Kidney (tissue), 14 donors: ENCODE results near the gene KLHL40. TPM values are rescaled to one million over a fixed set of nuclear protein-coding genes. Genes with fewer than 3 reads are reported as not detected.

Experiments
- DNase-seq, 5 donors: peaks; one replicate each; pipeline ENCODE4 v3.0.0-alpha.2; 2013 to 2020
- FAIRE-seq: peaks from 2 replicates; lab custom pipeline; 2012; peaks lifted over from hg19 to GRCh38; lab: Jason Lieb, UNC
- H3K27ac ChIP-seq, 2 donors: one replicate each; pipeline ENCODE4 v1.7.0; 2013; ENCODE audit warnings: low read depth in 2 of 2, low read length in 2 of 2, inconsistent platforms in 1 of 2
- H3K27me3 ChIP-seq: one replicate; pipeline ENCODE4 v1.7.1; 2013; ENCODE audit warnings: low read length, inconsistent platforms; ENCODE audit not compliant: control insufficient read depth, insufficient read depth
- H3K36me3 ChIP-seq, 3 donors: one replicate each; pipeline versions ENCODE4 v1.7.0 to v1.7.1; 2013; ENCODE audit warnings: low read length in 3 of 3, control low read depth in 1 of 3, inconsistent platforms in 1 of 3; ENCODE audit not compliant: insufficient read depth in 3 of 3, control insufficient read depth in 2 of 3
- H3K4me1 ChIP-seq, 3 donors: one replicate each; pipeline versions ENCODE4 v1.7.0 to v1.7.1; 2013; ENCODE audit warnings: low read length in 3 of 3, inconsistent platforms in 1 of 3, low read depth in 1 of 3; ENCODE audit not compliant: control insufficient read depth in 2 of 3, insufficient read depth in 2 of 3
- H3K4me3 ChIP-seq, 3 donors: one replicate each; pipeline versions ENCODE4 v1.7.0 to v1.8.1; 2013; ENCODE audit warnings: low read length in 3 of 3, control low read depth in 1 of 3, inconsistent platforms in 1 of 3
- H3K9ac ChIP-seq, 3 donors: one replicate each; pipeline versions ENCODE4 v1.7.0 to v1.7.1; 2013; ENCODE audit warnings: low read length in 3 of 3, control low read depth in 1 of 3, inconsistent platforms in 1 of 3
- H3K9me3 ChIP-seq, 3 donors: one replicate each; pipeline versions ENCODE4 v1.7.0 to v1.7.1; 2013; ENCODE audit warnings: low read length in 3 of 3, control low read depth in 1 of 3, inconsistent platforms in 1 of 3; ENCODE audit not compliant: control insufficient read depth in 2 of 3, insufficient read depth in 1 of 3
- CTCF ChIP-seq: IDR thresholded peaks from 3 replicates; pipeline ENCODE4 v1.5.1; 2012; ENCODE audit warnings: mild to moderate bottlenecking, moderate library complexity, borderline replicate concordance; ENCODE audit not compliant: insufficient read depth; ENCODE audit errors: extremely low read depth
- intact Hi-C: fragments of 100-400 bp; cut with DNase I; formaldehyde crosslinking; loops from one replicate; pipeline ENCODE4 v1.11.1; 2022
- polyA plus RNA-seq: library from polyadenylated mRNA; stranded (reverse); fragments of 350-450 nt; fragmentation: Illumina TruSeq; extraction: RNeasy Lipid Tissue Mini Kit (QIAGEN cat#74804); gene quantifications from one replicate; pipeline ENCODE4 v1.2.3, GENCODE V29; 2014; ENCODE audit warnings: low read depth, low replicate concordance; ENCODE audit not compliant: insufficient read depth
- total RNA-seq: library from RNA; stranded (reverse); fragmentation: NEBNext Ultra II Directional; extraction: Animal tissue kit (Norgen Biotek cat#: 25700); gene quantifications from one replicate; pipeline ENCODE4 v1.2.1, GENCODE V29; 2021
- donor health status: control.
- donor health status: control.
- donor health status: control.
- donor health status: control.
- donor health status: control.
- donor health status: DM: yes; HTN: yes; CAD: no.
- donor health status: Normal renal cell carcinoma (clear cell type).

The KLHL40 gene
- total and polyA plus RNA-seq, 2 donors from 2014 or later = not detected

DNA sequence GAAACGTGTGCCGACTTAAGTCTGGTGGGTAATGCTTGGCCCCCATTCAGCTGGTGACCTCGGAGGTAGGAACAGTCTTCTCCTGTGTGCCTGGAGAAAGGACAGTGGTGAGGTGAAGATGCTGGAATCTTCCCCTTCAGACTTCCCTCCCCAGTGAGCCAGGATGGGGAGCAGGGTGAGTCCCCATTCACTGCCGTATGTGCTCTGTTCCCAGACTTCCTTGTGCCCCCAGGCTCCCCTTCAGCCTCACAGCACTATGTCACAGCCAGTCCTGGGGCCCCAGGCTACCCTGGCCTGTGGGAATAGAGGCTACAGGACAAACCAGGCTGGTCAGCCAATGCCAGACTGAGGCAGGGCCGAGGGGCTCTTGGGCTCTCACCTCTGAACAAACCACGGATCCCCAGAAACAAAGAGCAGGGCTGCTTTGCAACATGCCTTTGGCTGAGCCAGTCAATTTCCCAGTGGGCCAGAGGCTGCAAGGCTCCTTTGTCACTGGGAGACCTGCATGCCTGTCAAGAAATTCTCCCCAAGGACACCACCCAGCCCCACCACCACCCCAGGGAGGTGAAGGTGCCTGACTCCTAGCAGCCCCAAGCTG is 49.0 kb downstream of the KLHL40 start:
- Histone ChIP-seq H3K9ac (no peak overlapping the region), H3K4me1 (no peaks in the 10 kb centered on the region), H3K27me3 (no peaks in the 10 kb centered on the region), H3K36me3 (no peaks in the 10 kb centered on the region), H3K27ac (no peak overlapping the region), H3K4me3 (no peak overlapping the region), H3K9me3 (no peaks in the 10 kb centered on the region)
- TF ChIP-seq CTCF = no peak
- DNase-seq = no peak
- no peak for FAIRE-seq
- intact Hi-C loops = no loop called here

DNA sequence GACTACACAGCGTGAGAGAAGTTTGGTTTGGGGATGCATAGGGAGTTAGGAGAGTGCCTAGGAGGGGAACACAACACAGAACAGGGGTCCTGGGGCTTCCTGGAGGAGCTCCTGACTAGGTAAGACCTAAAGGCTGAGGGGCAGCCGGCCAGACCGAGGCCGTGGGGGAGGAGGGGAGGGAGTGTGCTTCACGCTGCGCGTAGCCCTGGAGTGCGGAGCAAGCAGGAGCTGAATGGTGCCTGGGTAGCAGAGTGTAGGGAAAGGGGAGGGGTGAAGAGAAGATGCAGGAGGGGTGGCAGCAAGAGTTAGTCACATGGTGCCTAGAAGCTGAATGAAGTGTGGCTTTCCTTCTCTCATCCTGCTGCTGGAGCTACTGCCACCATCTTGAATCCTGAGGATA is 49.7 kb downstream of the KLHL40 start:
- Histone ChIP-seq H3K27ac (no peak overlapping the region), H3K36me3 (no peaks in the 10 kb centered on the region), H3K4me3 (no peak overlapping the region), H3K4me1 (no peaks in the 10 kb centered on the region), H3K27me3 (no peaks in the 10 kb centered on the region), H3K9ac (no peak overlapping the region), H3K9me3 (no peaks in the 10 kb centered on the region)
- peak in 1 of 5 donors; percentile 29 for DNase-seq
- intact Hi-C loops = no loop called here
- no peak for FAIRE-seq
- no peak for TF ChIP-seq CTCF

DNA sequence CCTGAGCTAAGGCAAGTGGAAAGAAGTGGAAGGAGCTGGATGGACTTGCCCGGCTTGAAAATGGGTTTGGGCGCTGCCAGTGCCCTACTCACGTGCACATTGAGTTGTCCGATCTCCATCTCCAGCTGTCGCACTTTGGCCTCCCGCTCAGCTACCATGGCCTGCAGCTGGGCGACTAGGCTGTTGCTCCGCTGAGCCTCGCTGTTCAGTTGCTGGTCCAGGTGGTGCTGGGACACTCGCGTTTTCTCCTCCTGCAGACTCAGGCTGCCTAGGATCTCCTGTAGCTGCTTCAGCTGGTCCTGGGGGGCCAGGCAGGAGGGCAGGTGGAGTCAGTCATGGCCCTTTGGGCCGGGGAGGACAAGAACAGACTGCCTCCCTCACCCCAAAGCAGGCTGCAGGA is 50.3 kb downstream of the KLHL40 start:
- H3K27ac ChIP-seq = no peak overlapping the region
- no peak for TF ChIP-seq CTCF
- intact Hi-C loops = no loop called here
- DNase-seq (no peak), FAIRE-seq (no peak)
- H3K4me1 ChIP-seq = no peaks in the 10 kb centered on the region
- H3K4me3 ChIP-seq = no peak overlapping the region
- no peak overlapping the region for H3K9ac ChIP-seq
- no peaks in the 10 kb centered on the region for H3K27me3 ChIP-seq
- H3K36me3 ChIP-seq = no peaks in the 10 kb centered on the region
- no peaks in the 10 kb centered on the region for H3K9me3 ChIP-seq

GRCh38 chr3:42736081-42736480 is 50.7 kb downstream of the KLHL40 start:
- H3K27ac ChIP-seq = no peak overlapping the region
- H3K9me3 ChIP-seq = no peaks in the 10 kb centered on the region
- H3K36me3 ChIP-seq = no peaks in the 10 kb centered on the region
- H3K4me1 ChIP-seq = no peaks in the 10 kb centered on the region
- H3K4me3 ChIP-seq = no peak overlapping the region
- no peak overlapping the region for H3K9ac ChIP-seq
- FAIRE-seq = no peak
- TF ChIP-seq CTCF = no peak
- H3K27me3 ChIP-seq = no peaks in the 10 kb centered on the region
- no peak for DNase-seq
- intact Hi-C loops = no loop called here
